GM19240 (cell line): ENCODE measurements around the gene FAM200C.
"Not testable (repeated sequence)": the region's sequence is repeated elsewhere in the genome, so short reads cannot be mapped to it uniquely, and the experiment has no call there.

ENCODE experiments used
- DNase-seq: peaks from one replicate; pipeline ENCODE4 v3.0.0; 2011; ENCODE audit warnings: low spot score; ENCODE audit not compliant: insufficient read length

Gene FAM200C

GRCh38 chr5:160399402-160400353, at the start of gene FAM200C:
FAM200C (minus strand) TSS chr5:160400054; CDS start chr5:160395490, 4,564 bp downstream.
- DNase-seq: peak; percentile 66

- DNase-seq: no peak
Measured at GRCh38 chr5:160449458-160449857, 49.6 kb upstream of the FAM200C start.

GRCh38 chr5:160448886-160449285, 49.0 kb upstream of the FAM200C start:
- no peak for DNase-seq

- no peak for DNase-seq
Measured at GRCh38 chr5:160445751-160446150, 45.9 kb upstream of the FAM200C start.

- DNase-seq: no peak
Measured at GRCh38 chr5:160445132-160445531, 45.3 kb upstream of the FAM200C start.

- no peak for DNase-seq
Measured at GRCh38 chr5:160444407-160444806, 44.6 kb upstream of the FAM200C start.

GRCh38 chr5:160442824-160443431, 43.1 kb upstream of the FAM200C start:
- no peak for DNase-seq

GRCh38 chr5:160441311-160441781, 41.5 kb upstream of the FAM200C start:
- DNase-seq: no peak

GRCh38 chr5:160439205-160439600, 39.3 kb upstream of the FAM200C start:
- DNase-seq: peak; percentile 50

GRCh38 chr5:160438316-160439204, 38.7 kb upstream of the FAM200C start:
- no peak for DNase-seq

- no peak for DNase-seq
Measured at GRCh38 chr5:160437271-160437670, 37.4 kb upstream of the FAM200C start.

- DNase-seq: not testable (repeated sequence)
Measured at GRCh38 chr5:160436661-160437060, 36.8 kb upstream of the FAM200C start.

- no peak for DNase-seq
Measured at GRCh38 chr5:160436017-160436416, 36.2 kb upstream of the FAM200C start.

GRCh38 chr5:160435532-160435931, 35.7 kb upstream of the FAM200C start:
- DNase-seq: no peak

- DNase-seq: no peak
Measured at GRCh38 chr5:160434022-160434531, 34.2 kb upstream of the FAM200C start.

- DNase-seq: no peak
Measured at GRCh38 chr5:160432787-160433186, 32.9 kb upstream of the FAM200C start.

GRCh38 chr5:160432196-160432595, 32.3 kb upstream of the FAM200C start:
- no peak for DNase-seq

- DNase-seq: no peak
Measured at GRCh38 chr5:160427607-160428006, 27.8 kb upstream of the FAM200C start.

GRCh38 chr5:160423099-160423498, 23.2 kb upstream of the FAM200C start:
- no peak for DNase-seq

- no peak for DNase-seq
Measured at GRCh38 chr5:160421625-160422258, 21.9 kb upstream of the FAM200C start, which contains the start of gene PTTG1. PTTG1 (plus strand) TSS chr5:160421855; CDS start chr5:160422313, 458 bp downstream.

- no peak for DNase-seq
Measured at GRCh38 chr5:160420331-160420610, 20.4 kb upstream of the FAM200C start.
